ENCODE measurements around the gene CYTH3.

Gene CYTH3

DNA sequence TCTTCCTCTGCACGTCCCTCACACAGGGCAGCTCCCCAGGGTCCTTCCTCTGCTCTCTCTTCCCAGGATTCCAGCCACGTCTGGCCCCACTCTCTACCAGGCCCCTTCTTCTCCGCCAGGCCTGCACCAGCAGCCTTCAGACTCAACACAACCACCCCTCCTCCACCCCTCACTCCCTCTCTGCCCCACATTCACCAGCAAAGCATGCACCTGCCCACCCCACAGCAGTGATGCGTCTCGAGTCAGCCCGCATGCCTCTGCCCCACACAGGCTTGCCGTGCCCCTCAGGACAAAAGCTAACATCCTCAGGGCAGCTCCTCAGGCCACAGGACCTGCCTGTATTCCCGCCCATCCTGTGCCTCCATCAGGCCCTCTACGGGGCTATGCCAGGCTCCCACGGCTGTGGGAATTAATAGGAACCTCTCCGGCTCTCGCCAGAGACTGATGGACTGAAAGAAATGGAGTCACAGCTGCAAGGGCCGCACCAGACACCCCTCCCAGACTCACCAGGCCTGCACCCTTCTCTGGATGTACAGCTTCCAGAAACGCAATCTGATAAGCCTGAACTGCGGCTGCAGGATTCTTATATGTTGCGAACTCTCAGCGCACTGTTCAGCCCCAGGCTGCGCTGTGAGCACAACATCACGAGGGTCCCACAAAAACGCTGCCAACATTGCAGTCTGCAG, 100.1 kb downstream of the CYTH3 start:
- no peak overlapping the region for H3K4me3 ChIP-seq (ENCODE audit: insufficient read depth, low read length, poor library complexity, severe bottlenecking)
- H3F3A ChIP-seq (ENCODE audit: insufficient read depth): no peaks in the 10 kb centered on the region
- H3K4me2 ChIP-seq (ENCODE audit: low read depth, low read length, poor library complexity, severe bottlenecking): no peak overlapping the region
- no peaks in the 10 kb centered on the region for H3K79me2 ChIP-seq (ENCODE audit: insufficient read depth, low read length)
- no peaks in the 10 kb centered on the region for H3K9me2 ChIP-seq (replicated peaks; ENCODE audit: insufficient read depth, low read length)
- no peaks in the 10 kb centered on the region for H3K9me3 ChIP-seq (ENCODE audit: insufficient read depth, low read length)
- no peaks in the 10 kb centered on the region for H3K36me3 ChIP-seq (ENCODE audit: low read length)
- H2AFZ ChIP-seq (ENCODE audit: low read depth, low read length, severe bottlenecking): no peak overlapping the region
- H3K9ac ChIP-seq (ENCODE audit: low read length): no peak overlapping the region
- no peak for TF ChIP-seq EZH2phosphoT487 (conservative IDR thresholded peaks at IDR 0.05; ENCODE audit: low read length)
- TF ChIP-seq, protein P1, sequence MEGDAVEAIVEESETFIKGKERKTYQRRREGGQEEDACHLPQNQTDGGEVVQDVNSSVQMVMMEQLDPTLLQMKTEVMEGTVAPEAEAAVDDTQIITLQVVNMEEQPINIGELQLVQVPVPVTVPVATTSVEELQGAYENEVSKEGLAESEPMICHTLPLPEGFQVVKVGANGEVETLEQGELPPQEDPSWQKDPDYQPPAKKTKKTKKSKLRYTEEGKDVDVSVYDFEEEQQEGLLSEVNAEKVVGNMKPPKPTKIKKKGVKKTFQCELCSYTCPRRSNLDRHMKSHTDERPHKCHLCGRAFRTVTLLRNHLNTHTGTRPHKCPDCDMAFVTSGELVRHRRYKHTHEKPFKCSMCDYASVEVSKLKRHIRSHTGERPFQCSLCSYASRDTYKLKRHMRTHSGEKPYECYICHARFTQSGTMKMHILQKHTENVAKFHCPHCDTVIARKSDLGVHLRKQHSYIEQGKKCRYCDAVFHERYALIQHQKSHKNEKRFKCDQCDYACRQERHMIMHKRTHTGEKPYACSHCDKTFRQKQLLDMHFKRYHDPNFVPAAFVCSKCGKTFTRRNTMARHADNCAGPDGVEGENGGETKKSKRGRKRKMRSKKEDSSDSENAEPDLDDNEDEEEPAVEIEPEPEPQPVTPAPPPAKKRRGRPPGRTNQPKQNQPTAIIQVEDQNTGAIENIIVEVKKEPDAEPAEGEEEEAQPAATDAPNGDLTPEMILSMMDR (IDR thresholded peaks at IDR 0.05; ENCODE audit: insufficient read depth, low read length, poor library complexity, severe bottlenecking): no peak
- H3K27ac ChIP-seq (ENCODE audit: low read depth, low read length): no peak overlapping the region
- no peaks in the 10 kb centered on the region for H3K27me3 ChIP-seq (ENCODE audit: low read length)
- H4K20me1 ChIP-seq (ENCODE audit: low read depth, low read length): no peaks in the 10 kb centered on the region

DNA sequence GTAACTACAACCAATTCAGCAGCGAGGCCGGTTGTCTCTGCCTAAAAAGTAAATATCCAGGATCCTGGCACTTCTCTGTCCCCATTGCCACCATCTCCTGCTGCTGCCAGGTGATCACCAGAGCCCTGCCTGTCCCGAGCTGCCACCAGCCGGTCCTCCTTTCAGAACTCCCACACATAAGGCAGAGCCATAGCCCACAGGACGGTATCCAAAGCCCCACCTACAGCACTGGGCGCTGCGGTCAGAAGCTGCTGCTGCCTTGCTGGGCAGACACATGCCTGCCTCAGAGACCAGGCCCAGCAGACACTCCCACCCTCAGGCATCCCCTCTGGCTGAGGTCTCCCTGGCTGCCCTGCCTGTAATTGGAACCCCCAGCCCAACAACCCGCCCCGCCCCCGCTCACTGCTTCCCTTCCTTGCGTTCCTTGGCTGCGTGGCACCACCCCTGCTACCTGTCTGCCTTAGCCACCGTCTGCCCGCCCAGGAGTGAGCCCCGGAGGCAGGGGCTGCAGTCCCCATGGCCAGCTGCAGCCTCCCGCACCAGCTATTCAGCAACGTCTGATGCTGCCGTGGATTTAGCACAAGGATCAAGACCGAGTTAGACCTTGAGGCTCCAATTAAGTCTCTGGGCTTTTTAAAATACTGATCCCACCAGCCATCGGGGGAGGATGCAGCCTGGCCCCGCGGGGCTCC, 100.7 kb downstream of the CYTH3 start:
- Histone ChIP-seq H2AFZ (ENCODE audit: low read depth, low read length, severe bottlenecking) (no peak overlapping the region), H3K36me3 (ENCODE audit: low read length) (no peaks in the 10 kb centered on the region)
- TF ChIP-seq EZH2phosphoT487 (conservative IDR thresholded peaks at IDR 0.05; ENCODE audit: low read length): no peak

DNA sequence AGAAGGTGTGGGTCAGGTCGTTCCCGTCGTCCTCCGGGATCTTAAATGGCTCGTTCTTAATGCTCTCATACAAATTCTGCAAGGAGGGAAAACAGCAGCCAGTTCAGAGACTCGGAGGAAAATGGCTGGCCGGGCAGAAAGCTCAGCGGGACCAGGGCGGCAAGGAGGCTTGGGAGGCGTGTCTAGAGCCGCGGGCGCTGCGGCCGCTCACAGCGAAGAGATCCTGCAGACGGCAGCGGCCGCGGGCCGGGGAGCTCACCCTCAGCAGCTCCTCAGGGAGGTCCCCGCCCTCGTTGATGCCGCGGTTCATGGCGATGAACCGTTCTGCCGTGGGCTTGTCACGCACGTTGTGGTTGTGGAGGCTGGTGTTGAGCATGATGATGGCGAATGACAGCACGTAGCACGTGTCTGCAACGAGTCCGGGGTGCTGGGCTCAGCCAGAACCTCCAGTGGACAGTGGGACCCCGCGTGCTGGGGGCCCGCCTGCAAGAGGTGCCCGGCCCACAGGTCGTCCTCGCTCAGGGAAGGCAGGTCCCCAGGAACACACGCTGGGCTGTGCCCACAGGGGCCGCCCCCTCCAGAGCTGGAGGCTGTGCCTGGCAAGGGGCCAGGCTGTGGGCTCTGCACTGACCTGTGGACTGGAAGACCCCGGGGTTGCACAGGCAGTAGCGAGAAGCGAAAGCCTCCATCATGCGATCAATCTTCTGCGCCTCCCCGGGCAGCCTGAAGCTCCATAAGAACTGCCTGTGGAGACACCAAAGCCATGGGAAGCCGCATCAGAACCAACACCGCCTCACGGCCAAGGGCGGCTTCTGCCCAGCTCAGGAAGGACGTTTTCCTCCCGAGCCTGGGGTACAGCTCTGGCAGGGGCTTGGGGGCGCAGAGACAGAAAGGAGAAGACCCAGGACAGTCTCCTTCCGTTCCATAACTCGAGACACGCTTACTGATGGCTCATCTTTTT, 101.6 kb downstream of the CYTH3 start:
- TF ChIP-seq, protein P1 (IDR thresholded peaks at IDR 0.05; ENCODE audit: insufficient read depth, low read length, poor library complexity, severe bottlenecking): no peak
- no peak for TF ChIP-seq EZH2phosphoT487 (conservative IDR thresholded peaks at IDR 0.05; ENCODE audit: low read length)
- Histone ChIP-seq H4K20me1 (ENCODE audit: low read depth, low read length) (no peaks in the 10 kb centered on the region), H3K27ac (ENCODE audit: low read depth, low read length) (no peak overlapping the region), H3K4me3 (ENCODE audit: insufficient read depth, low read length, poor library complexity, severe bottlenecking) (no peak overlapping the region), H3K9me2 (replicated peaks; ENCODE audit: insufficient read depth, low read length) (no peaks in the 10 kb centered on the region), H3K79me2 (ENCODE audit: insufficient read depth, low read length) (no peaks in the 10 kb centered on the region), H3F3A (ENCODE audit: insufficient read depth) (no peaks in the 10 kb centered on the region), H2AFZ (ENCODE audit: low read depth, low read length, severe bottlenecking) (no peak overlapping the region), H3K36me3 (ENCODE audit: low read length) (no peaks in the 10 kb centered on the region), H3K27me3 (ENCODE audit: low read length) (no peaks in the 10 kb centered on the region), H3K4me2 (ENCODE audit: low read depth, low read length, poor library complexity, severe bottlenecking) (no peak overlapping the region), H3K9me3 (ENCODE audit: insufficient read depth, low read length) (no peaks in the 10 kb centered on the region), H3K9ac (ENCODE audit: low read length) (no peak overlapping the region)

More for the DNA sequence above, 100.7 kb downstream of the CYTH3 start:
- no peaks in the 10 kb centered on the region for H4K20me1 ChIP-seq (ENCODE audit: low read depth, low read length)
- H3K9me3 ChIP-seq (ENCODE audit: insufficient read depth, low read length): no peaks in the 10 kb centered on the region
- no peaks in the 10 kb centered on the region for H3K9me2 ChIP-seq (replicated peaks; ENCODE audit: insufficient read depth, low read length)
- no peak overlapping the region for H3K9ac ChIP-seq (ENCODE audit: low read length)
- H3K4me2 ChIP-seq (ENCODE audit: low read depth, low read length, poor library complexity, severe bottlenecking): no peak overlapping the region
- H3K27ac ChIP-seq (ENCODE audit: low read depth, low read length): no peak overlapping the region
- no peaks in the 10 kb centered on the region for H3K27me3 ChIP-seq (ENCODE audit: low read length)
- no peaks in the 10 kb centered on the region for H3F3A ChIP-seq (ENCODE audit: insufficient read depth)
- H3K4me3 ChIP-seq (ENCODE audit: insufficient read depth, low read length, poor library complexity, severe bottlenecking): no peak overlapping the region
- no peaks in the 10 kb centered on the region for H3K79me2 ChIP-seq (ENCODE audit: insufficient read depth, low read length)

Measured in SU-DHL-6 (cell line).